ENCODE results near the gene ETNK2. TPM values are rescaled to one million over a fixed set of nuclear protein-coding genes. Genes with fewer than 3 reads are reported as not detected.

The ETNK2 gene
- total and polyA plus RNA-seq, 3 donors from 2014 or later, result 116 to 227 (median 187) TPM

DNA sequence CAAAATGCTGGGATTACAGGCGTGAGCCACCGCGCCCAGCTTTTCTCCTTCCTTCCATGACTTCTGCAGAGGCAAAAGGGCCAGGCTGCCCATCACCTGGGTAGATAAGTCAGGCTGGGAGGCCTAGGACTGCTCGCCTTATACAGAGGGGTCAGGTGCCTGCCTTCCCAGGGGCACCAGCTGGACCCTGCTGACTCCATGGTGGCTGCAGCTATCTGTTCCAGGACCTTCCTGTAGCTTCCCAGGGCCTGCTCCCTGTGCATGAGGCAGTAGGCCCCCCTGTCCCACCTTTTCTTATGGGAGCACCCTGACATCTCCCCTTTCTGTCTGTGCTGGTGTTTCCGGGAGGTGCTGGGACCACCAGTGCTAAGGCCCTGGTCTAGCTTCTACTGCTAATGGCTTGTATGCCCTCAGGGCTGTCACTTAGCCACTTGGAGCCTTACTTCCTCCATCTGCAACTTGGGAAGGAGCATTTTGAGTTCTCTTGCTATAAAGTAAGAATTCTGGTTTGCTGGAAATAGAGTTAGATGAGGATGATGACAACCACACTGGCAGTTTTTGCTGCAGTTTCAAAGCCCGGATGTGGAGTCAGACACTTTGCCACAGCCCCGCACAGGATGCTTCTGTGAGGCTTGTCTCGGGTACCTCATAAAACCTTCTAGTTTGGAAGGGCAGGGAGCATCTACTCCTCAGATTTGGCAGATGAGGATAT lies 64.5 kb downstream of the ETNK2 start:
- peak overlapping the region; percentile 79 to 91 for H3K27ac ChIP-seq
- intact Hi-C loops (cut with DNase I; ENCODE audit: low total_unique reads), result no loop called here
- H3K4me3 ChIP-seq, result no peak overlapping the region
- WGBS, 2 donors, result 76 to 80% methylated on average over 7 to 8 of the region's 8 CpGs
- peaks cover 54% of the 10 kb centered on the region for H3K4me1 ChIP-seq
- DNase-seq, result no peak
- H3K36me3 ChIP-seq (ENCODE audit: low read depth, missing control alignments), result no peaks in the 10 kb centered on the region
- no peak for TF ChIP-seq POLR2A (IDR thresholded peaks at IDR 0.05)
- TF ChIP-seq, protein P1, sequence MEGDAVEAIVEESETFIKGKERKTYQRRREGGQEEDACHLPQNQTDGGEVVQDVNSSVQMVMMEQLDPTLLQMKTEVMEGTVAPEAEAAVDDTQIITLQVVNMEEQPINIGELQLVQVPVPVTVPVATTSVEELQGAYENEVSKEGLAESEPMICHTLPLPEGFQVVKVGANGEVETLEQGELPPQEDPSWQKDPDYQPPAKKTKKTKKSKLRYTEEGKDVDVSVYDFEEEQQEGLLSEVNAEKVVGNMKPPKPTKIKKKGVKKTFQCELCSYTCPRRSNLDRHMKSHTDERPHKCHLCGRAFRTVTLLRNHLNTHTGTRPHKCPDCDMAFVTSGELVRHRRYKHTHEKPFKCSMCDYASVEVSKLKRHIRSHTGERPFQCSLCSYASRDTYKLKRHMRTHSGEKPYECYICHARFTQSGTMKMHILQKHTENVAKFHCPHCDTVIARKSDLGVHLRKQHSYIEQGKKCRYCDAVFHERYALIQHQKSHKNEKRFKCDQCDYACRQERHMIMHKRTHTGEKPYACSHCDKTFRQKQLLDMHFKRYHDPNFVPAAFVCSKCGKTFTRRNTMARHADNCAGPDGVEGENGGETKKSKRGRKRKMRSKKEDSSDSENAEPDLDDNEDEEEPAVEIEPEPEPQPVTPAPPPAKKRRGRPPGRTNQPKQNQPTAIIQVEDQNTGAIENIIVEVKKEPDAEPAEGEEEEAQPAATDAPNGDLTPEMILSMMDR (IDR thresholded peaks at IDR 0.05), result no peak
- H3K9me3 ChIP-seq, result no peaks in the 10 kb centered on the region
- no peaks in the 10 kb centered on the region for H3K27me3 ChIP-seq

DNA sequence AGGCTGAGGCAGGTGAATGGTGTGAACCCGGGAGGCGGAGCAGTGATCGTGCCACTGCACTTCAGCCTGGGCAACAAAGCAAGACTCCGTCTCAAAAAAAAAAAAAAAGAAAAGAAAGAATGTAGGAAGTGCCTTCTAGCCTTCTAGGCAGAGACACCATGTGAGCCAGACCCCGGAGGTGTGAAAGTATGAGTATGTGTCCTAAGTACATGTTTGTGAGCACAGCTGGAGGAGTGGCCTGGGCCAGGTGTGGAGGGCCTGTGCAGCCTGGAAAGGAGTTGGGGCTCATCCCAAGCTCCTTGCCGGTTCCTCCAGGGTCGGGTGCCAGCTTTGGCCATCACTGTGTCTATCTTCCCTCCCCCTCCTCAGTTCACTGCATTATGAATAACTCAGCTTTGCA lies 66.0 kb downstream of the ETNK2 start:
- no peak for DNase-seq
- Histone ChIP-seq H3K9me3 (no peaks in the 10 kb centered on the region), H3K36me3 (ENCODE audit: low read depth, missing control alignments) (no peaks in the 10 kb centered on the region), H3K27ac (peak overlapping the region in 1 of 2 donors; percentile 62), H3K4me3 (no peak overlapping the region), H3K4me1 (peaks cover 57% of the 10 kb centered on the region), H3K27me3 (no peaks in the 10 kb centered on the region)
- intact Hi-C loops (cut with DNase I; ENCODE audit: low total_unique reads), result no loop called here
- 78 to 86% methylated on average over 7 of the region's 7 CpGs for WGBS, 2 donors
- TF ChIP-seq, protein P1 (IDR thresholded peaks at IDR 0.05), result no peak
- TF ChIP-seq POLR2A (IDR thresholded peaks at IDR 0.05), result no peak

DNA sequence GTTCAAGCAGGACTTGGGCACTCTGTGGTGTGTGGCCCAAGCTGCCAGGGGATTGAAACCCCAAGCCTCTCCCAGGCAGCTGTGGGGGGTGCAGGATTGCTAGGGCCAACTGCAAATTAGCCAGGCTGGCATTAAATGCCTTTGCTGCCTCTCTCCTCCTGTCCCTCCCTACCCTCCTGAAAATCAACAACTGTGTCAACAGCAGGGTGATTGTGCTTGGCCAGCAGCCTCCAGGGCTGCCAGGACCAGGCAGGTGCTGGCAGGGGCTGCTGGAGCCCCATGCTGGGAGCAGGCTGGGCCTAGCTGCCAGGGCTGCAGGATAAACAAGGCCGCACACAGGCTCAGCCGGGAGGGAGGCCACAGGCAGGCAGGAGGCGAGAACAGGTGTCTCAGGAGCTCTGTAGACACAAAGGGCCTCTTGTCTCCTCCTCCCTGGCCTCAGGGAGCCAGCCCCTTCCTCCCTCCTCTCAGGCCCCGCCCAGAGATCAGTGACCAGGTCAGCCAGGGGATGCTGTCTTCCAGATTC lies 67.5 kb downstream of the ETNK2 start:
- no peak overlapping the region for H3K4me3 ChIP-seq
- peaks cover 54% of the 10 kb centered on the region for H3K4me1 ChIP-seq
- H3K27ac ChIP-seq, result peak overlapping the region; percentile 36 to 62
- no peaks in the 10 kb centered on the region for H3K27me3 ChIP-seq
- 57 to 73% methylated on average over 3 to 4 of the region's 4 CpGs for WGBS, 2 donors
- no peak for DNase-seq
- no peaks in the 10 kb centered on the region for H3K9me3 ChIP-seq
- no peaks in the 10 kb centered on the region for H3K36me3 ChIP-seq (ENCODE audit: low read depth, missing control alignments)
- intact Hi-C loops (cut with DNase I; ENCODE audit: low total_unique reads), result no loop called here
- TF ChIP-seq, protein P1 (IDR thresholded peaks at IDR 0.05), result no peak
- no peak for TF ChIP-seq POLR2A (IDR thresholded peaks at IDR 0.05)

DNA sequence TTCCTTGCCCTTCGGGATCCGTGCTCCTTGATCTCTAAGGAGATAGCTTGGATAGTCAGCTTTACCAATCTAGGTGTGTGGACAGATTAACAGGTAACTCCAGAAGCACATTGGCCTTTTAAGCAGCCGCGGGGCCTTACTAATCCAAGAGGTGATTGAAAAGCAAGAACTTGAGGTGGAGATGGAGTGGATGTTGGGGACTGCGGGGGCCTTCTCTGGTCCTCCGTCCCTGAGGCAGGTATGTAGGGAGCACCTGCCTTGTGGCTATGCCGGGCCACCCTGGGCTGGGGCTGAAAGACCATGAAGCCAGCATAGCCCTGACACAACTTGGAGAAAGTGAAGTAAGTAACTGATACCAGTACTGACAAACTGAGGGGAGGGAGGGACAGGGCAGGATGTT lies 68.4 kb downstream of the ETNK2 start:
- Histone ChIP-seq H3K9me3 (no peaks in the 10 kb centered on the region), H3K4me1 (peaks cover 52% of the 10 kb centered on the region), H3K27ac (peak overlapping the region; percentile 36 to 62), H3K4me3 (no peak overlapping the region), H3K36me3 (ENCODE audit: low read depth, missing control alignments) (no peaks in the 10 kb centered on the region), H3K27me3 (no peaks in the 10 kb centered on the region)
- WGBS, 2 donors, result 93 to 96% methylated on average over 7 of the region's 7 CpGs
- no peak for DNase-seq
- intact Hi-C loops (cut with DNase I; ENCODE audit: low total_unique reads), result no loop called here
- TF ChIP-seq POLR2A (IDR thresholded peaks at IDR 0.05), result no peak
- TF ChIP-seq, protein P1 (IDR thresholded peaks at IDR 0.05), result no peak

Measured in testis (tissue), 3 donors.